ENCODE measurements around the gene TRMT1.
"Not testable (repeated sequence)": the region's sequence is repeated elsewhere in the genome, so short reads cannot be mapped to it uniquely, and the experiment has no call there.

The TRMT1 gene

GRCh38 chr19:13116282-13117175, at the start of gene TRMT1:
TSS of gene TRMT1 (minus strand) at chr19:13116740. CDS start at chr19:13116399, 341 bp downstream.
- peak; percentile 87 for DNase-seq

DNA sequence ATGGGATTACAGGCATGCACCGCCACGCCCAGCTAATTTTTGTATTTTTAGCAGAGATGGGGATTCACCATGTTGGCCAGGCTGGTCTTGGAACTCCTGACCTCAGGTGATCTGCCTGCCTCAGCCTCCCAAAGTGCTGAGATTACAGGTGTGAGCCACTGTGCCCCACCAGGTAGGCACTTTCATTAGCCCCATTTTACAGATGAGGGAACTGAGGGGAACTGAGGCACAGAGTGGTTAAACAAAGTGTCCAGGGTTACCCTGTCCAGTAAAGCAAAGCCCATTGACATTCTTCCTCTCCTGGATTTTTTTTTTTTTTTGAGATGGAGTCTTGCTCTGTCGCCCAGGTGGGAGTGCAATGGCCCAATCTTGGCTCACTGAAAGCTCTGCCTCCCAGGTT, 49.6 kb upstream of the TRMT1 start:
- not testable (repeated sequence) for DNase-seq

- DNase-seq: no peak
Measured at GRCh38 chr19:13165162-13165997, 48.8 kb upstream of the TRMT1 start.

- DNase-seq: peak; percentile 64
Measured at GRCh38 chr19:13164343-13165161, 48.0 kb upstream of the TRMT1 start.

GRCh38 chr19:13163609-13164342, 47.2 kb upstream of the TRMT1 start:
- peak; percentile 66 for DNase-seq

GRCh38 chr19:13162724-13163608, 46.4 kb upstream of the TRMT1 start:
- DNase-seq: peak; percentile 96

DNA sequence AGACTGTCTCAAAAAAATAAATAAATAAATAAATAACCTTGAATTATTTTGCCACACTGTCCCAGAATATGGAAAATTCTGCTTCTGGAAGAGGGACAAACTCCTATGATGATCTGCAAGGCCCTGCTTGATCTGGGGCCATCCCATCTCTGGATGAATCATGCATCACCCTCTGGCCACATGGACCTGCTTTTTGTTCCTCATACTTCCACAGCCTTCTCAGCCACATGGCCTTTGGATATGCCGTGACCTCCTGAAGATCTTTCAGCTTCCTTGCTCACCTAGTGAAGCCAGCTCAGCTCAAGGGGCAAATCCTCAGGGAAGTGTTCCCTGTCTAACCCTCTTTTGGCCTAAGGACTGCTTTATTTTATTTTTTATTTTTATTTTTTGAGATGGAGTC, 44.0 kb upstream of the TRMT1 start:
- DNase-seq: no peak

- no peak for DNase-seq
Measured at GRCh38 chr19:13159713-13160112, 43.2 kb upstream of the TRMT1 start.

DNA sequence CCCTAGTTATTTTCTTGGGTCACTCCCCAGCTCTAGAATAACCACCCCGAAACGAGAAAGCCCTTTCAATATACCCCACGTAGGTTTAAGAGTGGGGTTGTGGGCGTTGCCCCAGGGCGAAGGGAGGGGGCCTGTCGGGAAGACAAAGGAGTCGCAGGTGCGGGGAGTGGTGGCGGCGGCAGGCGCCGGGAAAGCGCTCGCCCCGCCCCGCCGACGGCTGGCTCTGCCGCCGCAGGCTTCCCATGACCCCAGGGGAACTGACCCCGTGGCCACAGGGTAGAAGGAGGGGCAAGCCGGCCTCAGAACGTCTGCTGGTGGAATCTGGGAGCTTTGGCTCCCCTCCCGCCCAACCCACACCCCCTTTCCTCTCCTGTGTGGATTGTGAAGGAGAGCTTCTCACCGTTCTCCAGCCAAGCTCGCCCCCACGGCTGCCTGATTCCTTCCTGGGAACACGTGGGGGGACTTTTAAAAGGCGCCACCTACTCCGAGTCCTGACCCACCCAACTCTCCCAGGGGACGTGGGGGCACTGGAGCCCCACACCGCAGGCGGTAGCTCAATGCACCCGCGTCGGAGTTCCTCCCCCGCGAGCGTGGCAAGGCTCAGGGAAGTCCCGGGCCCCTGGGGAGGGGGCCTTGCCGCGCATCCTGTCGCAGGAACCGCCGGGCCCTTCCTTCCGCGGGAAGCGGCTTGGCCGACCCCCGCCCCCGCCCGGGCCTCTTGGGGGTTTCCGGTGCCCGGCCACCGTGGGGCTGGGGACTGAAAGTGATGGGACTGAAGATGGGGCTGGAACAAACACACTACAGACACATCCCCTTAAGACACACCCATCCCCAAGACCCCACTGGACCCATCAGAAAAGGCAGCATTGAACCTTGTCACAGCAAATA, 39.2 kb upstream of the TRMT1 start:
- DNase-seq: peak; percentile 62

DNA sequence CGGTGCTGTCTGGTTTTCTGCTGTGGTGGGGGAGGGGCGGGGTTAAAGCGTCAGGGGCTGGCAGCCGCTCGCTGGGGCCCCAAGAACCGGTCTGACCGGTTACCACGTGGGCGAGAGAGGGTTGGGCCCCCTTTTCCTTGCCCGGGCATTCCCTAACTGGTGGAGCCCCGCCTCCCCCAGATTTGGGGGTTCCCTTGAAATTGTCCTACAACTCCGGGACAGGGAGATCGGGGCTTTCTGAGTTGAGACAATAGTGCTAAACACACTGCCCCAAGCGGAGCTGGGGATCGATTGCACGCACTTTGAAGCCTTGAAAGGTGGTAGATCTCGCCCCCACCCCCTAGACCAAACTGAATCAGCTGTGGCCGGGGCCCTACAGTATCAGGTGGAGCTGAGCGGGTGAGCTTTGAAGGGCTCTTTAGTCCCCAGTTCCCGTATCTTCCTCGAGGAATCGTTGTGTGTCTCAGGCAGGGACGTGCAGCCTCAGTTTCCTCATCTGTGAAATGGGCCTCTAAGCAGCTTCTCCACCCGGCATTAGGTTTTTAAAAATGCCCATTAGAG, 38.5 kb upstream of the TRMT1 start:
- DNase-seq: peak; percentile 79

DNA sequence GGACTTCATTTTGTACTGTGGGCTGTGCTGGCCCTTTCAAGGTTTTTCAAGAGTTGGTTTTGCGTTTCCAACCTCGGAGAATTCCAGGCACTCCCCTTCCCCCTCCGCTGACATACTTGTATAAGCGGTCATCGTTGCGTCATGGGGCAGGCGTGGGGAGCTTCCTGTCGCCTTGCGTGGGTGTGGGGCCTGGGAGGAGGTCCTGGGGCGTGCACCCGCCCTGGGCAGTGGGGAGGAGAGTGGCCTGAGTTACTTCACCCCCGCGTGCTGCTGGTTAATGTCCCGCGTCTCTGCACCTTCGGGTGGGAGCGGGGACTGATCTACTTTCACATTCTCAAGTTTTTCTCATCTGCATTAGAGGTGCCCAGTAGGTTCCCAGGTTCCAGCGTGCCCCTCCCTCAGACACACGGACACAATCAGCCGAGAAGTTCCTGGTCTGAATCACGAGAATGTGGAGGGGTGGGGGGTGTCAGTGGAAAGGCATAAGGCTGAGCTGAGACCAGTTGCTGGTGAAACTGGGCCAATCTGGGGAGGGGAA, 37.8 kb upstream of the TRMT1 start:
- peak; percentile 29 for DNase-seq

DNA sequence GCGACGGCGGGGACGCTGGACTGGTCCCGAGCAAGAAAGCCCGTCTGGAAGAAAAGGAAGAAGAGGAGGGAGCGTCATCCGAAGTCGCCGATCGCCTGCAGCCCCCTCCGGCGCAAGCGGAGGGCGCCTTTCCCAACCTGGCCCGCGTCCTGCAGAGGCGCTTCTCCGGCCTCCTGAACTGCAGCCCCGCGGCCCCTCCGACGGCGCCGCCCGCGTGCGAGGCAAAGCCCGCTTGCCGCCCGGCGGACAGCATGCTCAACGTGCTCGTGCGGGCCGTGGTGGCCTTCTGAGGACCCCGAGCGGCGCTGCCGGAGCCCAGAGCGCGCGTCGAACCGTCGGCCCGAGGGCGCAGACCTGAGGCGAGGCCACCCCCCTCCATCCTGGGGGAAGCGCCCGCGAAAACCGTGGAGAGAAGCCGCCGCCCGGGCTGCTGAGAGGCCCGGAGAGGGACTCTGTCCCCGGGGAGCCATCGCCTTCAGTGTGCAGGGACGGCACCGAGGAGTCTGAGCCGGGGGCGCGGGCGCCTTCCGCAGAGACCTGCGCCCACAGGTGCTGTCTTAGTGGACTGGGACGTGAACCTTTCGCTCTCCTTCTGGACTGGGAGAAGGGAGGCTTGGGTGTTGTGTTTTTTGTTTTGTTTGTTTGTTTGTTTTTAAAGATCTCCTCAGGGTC, 37.2 kb upstream of the TRMT1 start:
- DNase-seq: no peak

DNA sequence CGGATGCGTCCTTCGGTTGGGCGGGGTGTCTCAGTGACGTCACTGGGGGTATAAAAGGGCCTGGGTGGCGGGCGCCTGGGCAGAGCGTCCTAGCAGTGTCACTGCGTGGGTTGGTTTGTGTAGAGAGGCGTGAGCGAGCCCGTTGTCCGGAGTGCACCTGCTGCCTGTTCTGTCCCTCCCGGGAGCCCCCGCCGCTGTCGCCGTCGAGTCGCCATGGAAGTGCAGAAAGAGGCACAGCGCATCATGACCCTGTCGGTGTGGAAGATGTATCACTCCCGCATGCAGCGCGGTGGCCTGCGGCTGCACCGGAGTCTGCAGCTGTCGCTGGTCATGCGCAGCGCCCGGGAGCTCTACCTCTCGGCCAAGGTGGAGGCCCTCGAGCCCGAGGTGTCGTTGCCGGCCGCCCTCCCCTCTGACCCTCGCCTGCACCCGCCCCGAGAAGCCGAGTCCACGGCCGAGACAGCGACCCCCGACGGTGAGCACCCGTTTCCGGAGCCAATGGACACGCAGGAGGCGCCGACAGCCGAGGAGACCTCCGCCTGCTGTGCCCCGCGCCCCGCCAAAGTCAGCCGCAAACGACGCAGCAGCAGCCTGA, 36.5 kb upstream of the TRMT1 start:
- DNase-seq: no peak

- peak; percentile 85 for DNase-seq
Measured at GRCh38 chr19:13152356-13152973, 35.9 kb upstream of the TRMT1 start.

DNA sequence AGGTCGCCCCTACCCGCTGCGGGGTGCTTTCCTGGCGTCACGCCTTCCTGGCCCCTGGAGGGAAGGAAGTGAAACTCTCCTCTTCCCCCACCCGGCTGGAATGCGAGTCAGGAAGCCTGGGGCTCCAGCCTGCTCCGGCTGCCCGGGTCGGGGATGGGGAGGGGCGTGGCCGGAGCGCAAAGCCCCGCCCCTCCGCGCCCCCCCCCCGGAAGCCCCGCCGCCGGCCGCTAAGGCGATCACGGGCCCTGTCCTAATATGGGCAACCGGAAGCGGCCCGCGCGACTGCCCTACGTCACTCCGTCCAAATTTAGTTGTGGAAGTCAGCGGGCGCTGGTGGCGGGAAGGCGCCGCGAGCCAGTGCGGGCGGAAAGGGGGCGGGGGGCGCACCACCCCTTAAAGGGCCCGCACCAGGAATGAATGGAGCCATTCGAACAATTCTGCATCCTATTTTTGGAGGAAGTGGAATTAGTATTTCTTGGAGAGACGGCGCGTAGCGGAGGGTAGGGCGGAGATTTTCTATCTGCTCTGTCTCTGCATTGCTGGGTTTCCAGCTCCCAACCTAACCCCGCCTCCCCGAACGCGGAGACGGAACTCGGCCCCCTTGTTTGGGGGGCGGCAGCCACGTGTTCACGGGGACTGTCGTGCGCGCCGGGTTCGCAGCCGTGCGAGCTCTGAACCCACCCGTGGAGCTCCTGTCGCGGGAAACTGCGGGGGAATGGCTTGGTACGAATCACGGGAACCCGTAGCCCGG, 35.2 kb upstream of the TRMT1 start:
- DNase-seq: peak; percentile 98

GRCh38 chr19:13150931-13151604, 34.5 kb upstream of the TRMT1 start:
- DNase-seq: no peak

Data from NCI-H510A (cell line).